Measurements from ENCODE around the gene GPSM1. TPM values are rescaled to one million over a fixed set of nuclear protein-coding genes. Genes with fewer than 3 reads are reported as not detected.

The GPSM1 gene
- total RNA-seq, 1 donor from 2014 or later, result 27.0 TPM

DNA sequence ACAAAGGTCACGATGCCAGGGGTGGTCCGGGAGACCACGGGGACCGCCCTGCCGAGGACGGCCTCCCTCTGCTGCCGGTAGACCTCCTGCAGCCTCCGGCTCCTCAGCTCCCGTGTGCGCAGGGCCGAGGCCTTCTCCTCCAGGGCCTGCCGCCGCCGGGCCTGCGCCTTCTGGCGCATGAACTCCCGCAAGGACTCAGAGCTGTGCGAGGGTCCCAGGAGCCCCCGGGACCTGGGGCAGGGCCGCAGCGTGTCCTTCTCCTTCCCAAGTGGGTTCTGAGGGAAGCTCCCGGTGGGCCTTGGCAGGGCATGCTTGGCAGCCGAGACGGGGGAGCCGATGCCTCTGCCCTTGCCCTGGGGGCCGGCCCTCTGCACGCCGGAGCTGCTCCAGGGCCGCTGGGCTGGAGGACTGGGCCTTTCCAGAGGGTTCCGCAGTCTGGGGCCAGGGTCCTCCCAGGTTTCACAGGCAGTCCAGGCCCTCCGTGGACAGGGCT, 36.8 kb upstream of the GPSM1 start:
- DNase-seq, result no peak

DNA sequence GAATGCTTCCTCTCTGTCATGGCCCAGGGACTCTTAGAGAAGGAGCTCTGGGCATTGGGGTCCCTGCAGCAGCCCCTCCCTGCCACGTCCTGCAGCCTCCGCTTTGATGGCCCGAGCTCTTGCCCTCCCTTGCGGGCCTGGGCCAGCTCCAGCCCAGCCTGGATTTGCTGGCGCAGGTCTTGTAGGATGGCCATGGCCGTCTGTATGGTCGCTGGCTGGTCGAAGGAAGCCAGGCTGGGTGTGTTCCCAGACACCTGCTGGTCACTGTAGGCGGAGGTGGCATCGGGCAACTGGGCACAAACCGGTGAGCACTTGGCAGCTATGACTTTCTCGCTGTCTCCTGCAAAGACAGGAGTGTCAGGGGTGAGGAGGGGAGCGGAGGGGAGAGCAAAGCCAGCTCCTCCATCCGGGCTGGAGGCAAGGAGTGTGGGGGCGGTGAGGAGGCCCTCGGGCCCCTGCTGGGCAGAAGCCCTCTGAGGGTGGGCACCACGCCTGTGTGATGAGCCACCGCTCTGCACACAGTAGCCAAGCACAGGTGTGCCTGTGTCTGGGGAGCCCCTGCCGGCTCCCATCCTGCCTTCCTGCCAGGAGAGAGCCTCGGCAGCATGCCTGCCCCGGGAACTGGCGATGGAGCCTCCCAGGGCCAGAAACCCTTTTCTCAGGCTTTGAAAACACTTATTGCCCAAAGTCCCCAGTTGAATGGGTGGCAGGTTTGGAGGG, 35.9 kb upstream of the GPSM1 start:
- no peak for DNase-seq

DNA sequence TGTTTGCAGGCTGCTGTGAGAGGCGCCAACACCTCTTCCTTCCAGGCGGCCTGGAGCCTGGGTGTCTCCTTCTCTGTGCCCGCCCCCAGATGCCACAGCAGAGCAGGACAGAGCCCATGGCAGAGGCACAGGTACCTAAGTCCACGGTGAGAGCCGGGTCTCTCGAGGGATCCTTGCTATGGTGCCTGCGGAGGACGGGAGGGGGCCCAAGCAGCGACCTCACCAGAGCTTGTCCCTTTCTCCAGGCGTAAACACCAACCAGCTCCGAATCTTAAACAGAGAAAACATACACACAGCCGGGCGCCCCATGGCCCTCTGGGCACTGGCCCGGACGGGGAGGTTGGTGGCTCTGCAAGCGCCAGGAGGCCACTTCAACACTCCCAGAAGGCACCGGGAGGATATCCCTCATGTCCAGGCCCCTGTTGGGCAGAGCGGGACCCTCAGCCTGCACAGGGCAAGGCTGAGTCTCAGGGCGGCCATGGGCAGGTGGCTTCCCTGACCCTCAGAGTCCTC, 35.3 kb upstream of the GPSM1 start:
- no peak for DNase-seq

DNA sequence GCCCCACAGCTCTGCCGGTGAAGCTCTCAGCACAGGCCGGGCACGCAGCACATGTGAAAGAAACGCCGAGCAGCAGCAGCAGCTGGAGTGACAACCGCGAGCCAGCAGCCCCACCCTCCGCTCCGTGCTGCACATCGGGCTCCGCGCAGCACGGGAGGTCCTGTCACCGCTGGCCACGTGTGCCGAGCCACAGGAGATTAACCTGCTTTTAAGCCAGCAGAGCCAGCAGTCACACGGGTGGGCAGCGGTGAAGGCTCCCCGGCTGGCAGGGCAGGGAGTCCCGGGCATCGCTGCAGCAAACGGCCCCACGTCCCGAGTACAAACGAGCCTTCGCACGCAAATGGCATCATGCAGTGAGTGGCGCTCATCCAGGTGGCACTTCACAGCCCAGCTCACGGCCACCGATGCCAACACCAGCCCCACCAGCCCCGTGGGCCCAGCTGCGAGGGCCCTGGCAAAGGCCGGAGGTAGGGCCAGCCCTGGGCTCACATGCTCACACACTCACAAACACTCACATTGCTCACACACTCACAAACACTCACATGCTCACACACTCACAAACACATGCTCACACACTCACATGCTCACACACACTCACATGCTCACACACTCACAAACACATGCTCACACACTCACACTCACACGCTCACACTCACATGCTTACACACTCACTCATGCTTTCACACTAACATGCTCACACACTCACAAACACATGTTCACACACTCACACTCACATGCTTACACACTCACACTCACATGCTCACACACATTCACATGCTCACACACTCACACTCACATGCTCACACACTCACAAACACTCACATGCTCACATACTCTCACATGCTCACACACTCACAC, 34.5 kb upstream of the GPSM1 start:
- DNase-seq, result peak; percentile 67

DNA sequence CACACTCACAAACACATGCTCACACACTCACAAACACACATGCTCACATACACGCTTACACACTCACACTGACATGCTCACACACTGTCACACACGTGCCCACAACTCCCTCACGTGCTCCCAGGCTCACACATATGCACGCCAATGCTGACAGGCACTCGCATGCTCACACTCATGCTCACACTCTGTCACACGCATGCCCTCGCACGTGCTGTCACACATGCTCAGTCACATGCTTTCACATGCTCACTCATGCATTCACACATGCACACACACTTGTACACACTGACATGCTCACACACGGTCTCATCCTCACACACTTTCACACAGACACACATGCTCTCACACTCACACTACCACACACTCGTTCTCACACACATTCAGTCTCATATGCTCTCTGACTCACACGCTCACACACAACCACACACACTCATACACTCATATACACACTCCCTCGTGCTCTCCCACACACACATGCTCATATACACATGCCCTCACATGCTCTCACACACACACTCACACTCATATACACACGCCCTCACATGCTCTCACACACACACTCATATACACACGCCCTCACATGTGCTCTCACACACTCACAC, 33.8 kb upstream of the GPSM1 start:
- no peak for DNase-seq

DNA sequence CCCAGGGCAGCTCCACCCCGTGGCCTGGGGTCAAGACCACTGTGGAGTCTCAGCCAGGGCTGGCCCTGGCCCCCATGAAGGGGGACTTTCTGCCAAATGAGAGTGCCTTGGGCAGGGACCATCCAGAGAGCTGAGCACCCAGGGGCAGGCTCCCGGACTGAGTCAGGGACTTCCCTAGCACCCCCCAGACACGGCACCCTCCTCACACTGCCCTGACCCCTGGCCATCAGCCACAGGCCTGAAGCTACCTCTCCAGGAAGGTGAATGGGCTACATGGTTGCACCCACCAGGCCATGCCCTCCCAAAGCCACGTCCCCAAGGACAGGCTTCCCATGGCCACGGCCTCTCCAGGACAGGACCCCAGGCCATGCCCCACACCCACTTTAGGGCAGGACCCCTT, 32.9 kb upstream of the GPSM1 start:
- DNase-seq, result no peak

DNA sequence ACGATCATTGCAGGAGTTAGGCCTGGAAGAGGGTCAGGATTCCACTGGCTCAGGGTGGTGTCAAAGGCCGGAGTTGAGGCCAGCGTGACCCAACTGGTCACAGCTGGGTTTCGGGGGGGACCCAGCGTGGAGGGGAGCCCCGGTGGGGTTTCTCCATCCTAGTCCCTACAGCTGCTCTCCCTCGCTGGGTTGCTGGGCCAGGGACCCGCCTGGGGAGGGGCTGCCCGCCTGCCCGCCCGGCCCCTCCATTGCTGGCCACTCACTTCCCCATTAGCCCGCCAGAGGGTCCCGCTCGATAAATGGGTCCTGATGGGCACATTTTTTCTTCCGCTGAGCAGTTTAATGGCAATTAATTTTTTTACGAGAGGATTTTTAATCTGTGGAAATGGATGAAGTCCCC, 32.3 kb upstream of the GPSM1 start:
- no peak for DNase-seq

DNA sequence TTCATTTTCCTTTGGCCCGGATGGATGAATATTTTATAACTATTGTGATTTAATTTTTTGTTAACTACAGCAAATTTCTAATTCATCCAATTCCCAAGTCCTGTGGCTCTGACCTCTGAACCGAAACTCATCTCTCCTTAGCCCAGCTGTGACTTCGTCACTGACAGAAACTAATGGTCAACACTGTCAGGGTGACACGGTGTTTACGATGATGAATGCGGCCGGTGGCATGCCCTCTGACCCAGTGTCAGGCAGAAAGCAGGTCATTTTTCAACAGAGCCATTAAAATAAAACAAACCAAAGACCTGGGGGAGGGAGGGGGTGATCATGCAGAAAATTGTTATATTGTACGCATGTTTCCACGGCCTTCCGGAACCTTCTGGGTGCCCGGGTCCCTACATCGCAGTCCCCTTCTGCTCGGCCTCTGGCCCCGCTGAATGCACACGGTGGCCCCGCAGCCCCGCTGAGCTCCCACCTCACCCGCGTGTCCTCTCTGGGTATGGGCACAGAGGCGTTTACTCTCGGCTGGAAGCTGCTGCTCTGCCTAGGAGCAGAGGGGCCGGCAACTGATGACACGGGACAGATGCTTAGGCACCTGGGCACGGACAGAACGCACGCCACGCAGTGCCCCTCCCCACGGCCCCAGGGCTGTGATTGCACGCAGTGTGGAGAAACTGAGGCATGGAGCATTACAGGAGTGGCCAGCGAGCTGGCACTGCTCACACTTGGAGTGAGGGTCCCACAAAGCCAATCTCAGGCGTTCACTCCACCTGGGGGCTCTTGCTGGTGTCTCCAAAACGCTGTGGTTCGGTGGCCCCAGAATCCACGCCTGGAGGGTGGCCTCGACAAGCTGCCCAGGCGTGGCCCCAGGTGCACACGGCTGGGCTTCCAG, 31.6 kb upstream of the GPSM1 start:
- no peak for DNase-seq

DNA sequence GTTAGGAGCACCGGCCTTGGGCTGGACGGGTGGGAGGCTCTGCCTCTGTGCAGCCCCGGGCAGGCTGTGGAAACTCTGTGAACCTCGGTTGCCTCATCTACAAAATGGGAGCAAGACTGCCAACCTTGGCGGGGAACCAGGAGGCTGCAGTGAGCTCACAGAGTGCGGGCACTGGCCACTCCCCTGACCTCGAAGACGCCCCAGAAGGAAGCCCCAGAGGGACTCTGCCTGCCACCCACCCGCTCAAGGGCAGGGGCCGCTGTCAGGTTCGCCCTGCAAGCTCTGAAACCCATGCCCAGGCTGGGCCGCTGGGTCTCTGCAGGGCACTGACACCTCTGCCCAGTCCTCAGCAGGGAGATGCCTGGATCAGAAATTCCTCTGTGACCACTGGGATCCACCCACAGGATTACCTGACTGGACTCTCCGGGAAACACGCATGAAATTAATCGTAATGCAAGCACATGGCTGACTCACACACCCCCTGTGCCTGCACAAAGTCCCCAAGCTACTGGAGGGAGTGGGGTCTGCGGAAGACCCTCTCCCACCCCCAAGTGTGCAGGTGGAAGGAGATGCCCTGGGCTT, 30.8 kb upstream of the GPSM1 start:
- no peak for DNase-seq

DNA sequence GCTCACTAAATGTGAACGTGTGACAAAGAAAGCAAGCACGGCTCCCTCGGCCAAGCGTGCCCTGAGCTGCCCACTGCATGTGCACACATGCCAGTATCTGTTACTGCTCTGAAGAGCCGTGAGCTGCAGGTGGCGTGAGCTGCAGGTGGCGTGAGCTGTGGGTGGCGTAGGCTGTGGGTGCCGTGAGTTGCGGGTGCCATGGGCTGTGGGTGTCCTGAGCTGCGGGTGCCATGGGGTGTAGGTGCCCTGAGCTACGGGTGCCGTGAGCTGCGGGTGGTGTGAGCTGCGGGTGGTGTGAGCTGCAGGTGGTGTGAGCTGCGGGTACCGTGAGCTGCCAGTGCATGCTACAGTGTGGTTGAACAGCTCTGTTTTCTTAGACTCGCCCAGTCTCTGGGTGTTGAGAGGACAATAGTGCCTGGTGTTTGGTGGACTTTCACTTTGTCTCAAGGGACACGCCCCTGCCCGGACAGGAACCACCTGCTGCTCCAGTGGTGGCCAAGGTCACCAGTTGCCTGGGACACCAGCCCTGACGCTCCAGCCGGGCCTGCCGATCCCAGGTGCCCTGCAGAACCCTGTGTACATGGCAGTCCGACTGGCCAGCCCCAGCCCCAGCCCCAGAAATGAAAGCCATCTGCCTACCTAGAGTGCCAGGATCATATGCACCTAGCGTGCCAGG, 30.2 kb upstream of the GPSM1 start:
- no peak for DNase-seq

DNA sequence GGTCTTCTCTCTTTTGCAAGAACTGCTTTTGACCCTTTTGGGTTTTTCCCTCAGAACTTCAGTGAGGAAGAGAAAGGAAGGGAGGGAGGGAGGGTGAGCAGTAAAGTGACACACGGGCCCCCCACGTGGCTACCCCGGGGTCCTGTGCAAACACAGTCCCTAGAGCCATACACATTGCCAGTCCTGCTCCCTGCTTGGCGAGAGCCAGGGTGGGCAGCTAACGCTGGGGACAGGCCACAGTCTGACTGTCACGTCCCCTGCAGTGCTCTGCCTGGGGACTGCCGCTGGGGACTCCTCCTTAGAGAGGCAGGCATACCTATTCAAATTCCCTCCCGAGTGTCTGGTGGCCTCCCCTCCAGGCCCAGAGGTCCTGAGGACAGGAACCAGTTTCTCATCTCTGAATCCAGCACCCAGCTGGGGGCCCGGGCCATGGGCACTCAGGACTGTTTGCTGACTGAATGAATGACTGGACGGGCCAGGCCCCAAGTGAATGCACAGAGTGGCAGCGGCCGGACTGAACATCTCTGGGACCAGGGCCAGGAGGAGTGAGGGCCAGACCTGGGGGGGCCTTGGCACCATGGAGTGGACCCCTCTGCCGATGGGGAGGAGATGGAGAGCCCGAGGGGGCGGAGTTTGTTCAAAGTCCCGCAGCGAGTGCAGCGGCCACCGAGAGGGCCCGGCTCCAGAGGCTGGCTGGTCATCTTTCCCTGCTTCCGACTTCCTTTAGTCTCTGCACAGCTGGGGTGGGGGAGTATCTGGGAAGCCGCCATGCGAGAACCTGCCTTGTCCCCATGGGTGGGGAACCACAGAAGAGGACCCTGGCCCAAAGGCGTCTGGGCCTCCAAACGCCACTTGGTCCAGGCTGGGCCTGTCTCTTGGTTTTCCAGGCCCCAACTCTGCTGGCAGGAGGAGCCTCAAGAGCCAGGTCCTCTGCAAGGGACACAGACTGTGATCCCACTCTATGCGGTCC, 29.3 kb upstream of the GPSM1 start:
- DNase-seq, result no peak

DNA sequence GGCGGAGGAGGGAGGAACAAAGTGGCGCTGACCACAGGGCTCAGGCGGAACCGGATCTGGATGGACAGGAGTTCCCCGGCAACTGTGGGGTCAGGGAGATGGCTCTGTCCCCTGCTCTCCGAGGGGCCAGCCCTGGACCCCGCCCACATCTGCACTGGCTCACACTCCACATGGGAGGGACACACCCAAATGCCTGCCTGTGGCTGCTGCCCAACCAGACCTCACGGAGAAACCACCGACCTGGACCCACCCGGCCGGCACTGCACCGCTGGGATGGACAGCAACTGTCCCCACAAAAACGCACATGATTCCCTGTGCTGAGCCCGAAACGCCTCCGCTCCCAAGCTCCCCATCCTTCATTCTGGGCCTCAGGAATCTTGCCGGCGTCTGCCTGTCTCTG, 28.2 kb upstream of the GPSM1 start:
- DNase-seq, result no peak

DNA sequence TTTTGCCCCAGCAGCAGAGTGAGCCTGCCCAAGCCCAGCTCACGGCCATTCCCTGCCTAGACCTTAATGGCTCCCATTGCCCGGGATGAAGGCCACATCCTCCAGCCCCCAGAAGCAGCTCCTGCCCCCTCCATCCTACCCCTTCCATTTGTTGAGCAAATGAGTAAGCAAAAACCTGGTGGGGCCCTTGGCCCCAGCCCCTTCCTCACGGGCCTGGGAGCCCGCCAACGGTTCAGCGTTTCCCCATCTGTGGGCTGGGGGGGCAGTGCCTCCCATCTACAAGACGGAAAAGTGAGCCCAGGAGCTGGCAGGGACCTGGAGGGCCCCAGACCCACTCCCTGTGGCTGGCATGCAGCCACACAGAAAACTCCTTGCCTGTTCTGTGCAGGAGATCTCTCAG, 27.8 kb upstream of the GPSM1 start:
- no peak for DNase-seq

DNA sequence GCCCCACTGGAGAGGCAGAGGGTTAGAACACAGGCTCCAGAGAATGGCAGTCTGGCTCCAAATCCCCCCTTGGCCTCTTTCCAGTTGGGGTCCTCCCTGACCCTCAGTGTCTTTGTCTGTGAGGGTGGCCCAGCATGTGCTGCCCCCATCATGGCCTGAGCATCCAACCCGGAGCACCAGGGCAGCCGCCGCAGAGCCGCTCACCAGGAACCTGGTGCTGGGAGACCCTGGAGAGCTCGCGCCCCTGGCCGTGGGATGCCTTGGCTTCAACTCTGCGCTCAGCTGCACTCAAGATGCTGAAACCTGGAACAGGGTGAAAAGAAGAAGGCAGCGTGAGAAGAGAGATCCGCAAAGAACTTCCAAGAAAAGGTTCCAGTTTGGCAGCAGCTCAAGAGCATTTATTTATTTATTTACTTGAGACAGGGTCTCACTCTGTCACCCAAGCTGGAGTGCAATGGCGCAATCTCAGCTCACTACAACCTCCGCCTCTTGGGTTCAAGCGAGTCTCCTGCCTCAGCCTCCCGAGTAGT, 27.3 kb upstream of the GPSM1 start:
- DNase-seq, result no peak

DNA sequence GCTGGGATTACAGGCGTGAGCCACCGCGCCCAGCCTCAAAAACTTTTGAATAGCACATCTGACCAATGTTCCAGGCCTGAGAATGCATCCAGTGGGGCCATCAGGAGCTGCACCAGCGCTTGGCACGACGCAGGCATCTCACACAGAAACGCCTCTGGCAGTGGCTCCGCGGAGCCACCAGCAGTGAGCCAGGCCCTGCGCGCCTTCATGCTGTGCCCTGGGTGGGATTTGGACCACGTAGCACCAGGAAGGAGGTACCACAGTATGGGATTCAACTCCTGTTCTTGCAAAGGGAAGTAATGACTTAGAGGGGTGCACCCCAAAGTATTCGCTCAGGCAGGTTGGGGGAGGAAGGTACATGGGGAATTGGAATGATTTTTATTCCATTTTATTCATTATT, 26.5 kb upstream of the GPSM1 start:
- DNase-seq, result no peak

DNA sequence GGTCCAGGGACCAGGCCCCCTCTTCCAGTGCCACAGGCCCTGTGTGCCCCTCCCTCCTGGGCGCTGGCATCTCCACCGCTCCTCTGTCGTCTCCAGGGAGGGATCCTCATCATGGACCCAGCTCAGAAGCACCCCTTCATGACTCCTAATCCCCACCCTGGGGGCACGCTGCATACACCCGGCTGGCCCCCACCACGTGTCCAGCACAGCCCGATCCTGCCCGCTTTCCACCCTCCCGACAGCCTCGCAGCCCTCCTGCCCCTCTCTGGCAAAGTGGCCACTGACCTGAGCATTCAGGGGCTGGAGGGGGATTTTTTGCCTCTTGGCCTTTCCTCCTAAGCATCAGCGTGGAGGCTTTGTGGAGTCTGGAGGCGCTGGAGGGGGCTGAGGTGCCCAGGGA, 24.8 kb upstream of the GPSM1 start:
- no peak for DNase-seq

DNA sequence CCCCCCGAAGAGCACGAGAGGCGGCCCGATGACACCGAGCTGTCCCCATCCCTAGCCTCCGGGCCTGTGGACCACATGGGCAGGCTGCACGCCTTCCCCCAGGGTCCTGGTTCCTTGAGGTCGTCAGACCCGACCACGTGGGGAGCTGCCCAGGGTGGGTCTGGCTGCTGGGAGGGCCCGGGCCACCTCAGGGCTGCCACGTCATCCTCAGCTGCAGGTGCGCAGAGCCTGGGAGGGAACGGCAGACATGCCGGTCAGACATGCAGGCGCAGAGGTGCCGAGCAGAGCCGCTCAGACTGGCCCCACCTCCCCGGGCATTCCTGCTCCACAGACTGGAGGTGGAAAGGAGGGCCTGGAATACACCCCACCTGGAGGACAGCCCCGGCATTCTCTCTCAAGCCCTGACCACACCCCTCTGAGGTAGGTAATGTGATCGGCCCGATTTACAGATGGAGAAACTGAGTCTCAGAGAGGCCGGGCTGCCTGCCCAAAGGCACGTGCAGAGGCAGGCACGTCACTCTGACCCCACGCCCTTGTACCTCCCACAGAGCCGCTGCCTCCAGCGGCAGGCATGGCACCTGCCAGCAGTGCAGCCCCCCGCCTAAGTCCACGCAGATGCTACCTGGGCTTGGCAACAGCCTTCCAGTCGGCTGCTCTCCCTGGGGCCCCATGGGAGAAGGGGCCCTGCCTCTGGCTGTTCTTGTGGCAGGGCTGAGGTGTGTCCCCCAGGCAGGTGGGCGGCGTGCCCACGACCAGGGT, 24.1 kb upstream of the GPSM1 start:
- DNase-seq, result no peak

DNA sequence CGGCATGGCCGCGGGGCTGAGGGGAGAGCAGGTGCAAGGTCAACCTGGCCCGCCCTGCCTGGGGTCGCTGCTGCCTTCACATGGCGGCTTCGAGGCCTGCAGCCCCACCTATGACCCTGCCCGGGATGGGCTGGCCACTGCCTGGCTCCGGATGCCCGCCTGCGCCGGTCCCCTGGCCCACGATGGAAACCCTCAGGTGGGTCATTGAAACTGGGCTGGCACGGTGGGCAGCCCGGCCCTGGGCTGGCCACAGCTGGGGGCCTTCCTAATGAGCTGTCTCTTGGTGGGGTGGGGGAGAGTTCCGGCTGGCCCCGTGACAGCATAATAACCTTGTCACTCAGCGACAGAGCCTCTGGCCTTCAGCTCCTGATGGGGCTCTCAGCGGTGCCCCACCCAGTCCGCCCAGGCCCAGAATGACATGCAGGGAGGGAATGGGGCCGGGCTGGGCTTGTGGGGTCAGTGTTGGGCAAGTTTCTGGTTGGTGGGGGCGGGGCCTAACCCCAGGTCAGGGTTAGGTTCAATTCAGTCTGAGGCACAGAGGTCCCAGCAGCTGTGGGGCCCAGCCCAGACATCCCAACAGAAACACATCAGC, 23.4 kb upstream of the GPSM1 start, which contains the start of gene CCDC187:
Gene CCDC187 (minus strand): TSS at position 270 of the 592 bp plus-strand sequence. CDS start 264 bp downstream, at position 6.
- DNase-seq, result no peak
